Liver (tissue), 9 donors: Measurements from ENCODE around the gene BICRA. TPM values are rescaled to one million over a fixed set of nuclear protein-coding genes. Genes with fewer than 3 reads are reported as not detected.

Source experiments
- DNase-seq: peaks from one replicate; pipeline ENCODE4 v3.0.0-alpha.2; 2017; ENCODE audit warnings: low spot score
- H3K27ac ChIP-seq, 2 donors: one replicate each; pipeline ENCODE4 v1.7.0; 2013; ENCODE audit warnings: inconsistent platforms in 2 of 2, low read length in 2 of 2, control low read depth in 1 of 2, low read depth in 1 of 2, mild to moderate bottlenecking in 1 of 2
- H3K27me3 ChIP-seq, 4 donors: one replicate each; pipeline versions ENCODE4 v1.6.1 to v1.7.0; 2013; ENCODE audit warnings: low read length in 3 of 4, inconsistent platforms in 1 of 4, mild to moderate bottlenecking in 1 of 4, moderate library complexity in 1 of 4; ENCODE audit not compliant: control insufficient read depth in 4 of 4, insufficient read depth in 4 of 4
- H3K36me3 ChIP-seq, 4 donors: one replicate each; pipeline versions ENCODE4 v1.6.1 to v1.7.0; 2013; ENCODE audit warnings: low read length in 3 of 4, mild to moderate bottlenecking in 3 of 4, low read depth in 1 of 4, moderate library complexity in 1 of 4; ENCODE audit not compliant: control insufficient read depth in 4 of 4, insufficient read depth in 3 of 4
- H3K4me1 ChIP-seq, 4 donors: one replicate each; pipeline versions ENCODE4 v1.6.1 to v1.7.0; 2013; ENCODE audit warnings: low read length in 3 of 4, mild to moderate bottlenecking in 3 of 4, moderate library complexity in 1 of 4; ENCODE audit not compliant: control insufficient read depth in 4 of 4, insufficient read depth in 4 of 4
- H3K4me3 ChIP-seq, 3 donors: one replicate each; pipeline versions ENCODE4 v1.6.1 to v1.7.0; 2013; ENCODE audit warnings: low read length in 3 of 3, control low read depth in 1 of 3, low read depth in 1 of 3, mild to moderate bottlenecking in 1 of 3
- H3K9ac ChIP-seq, 2 donors: one replicate each; pipeline ENCODE4 v1.7.0; 2013; ENCODE audit warnings: low read length in 2 of 2, mild to moderate bottlenecking in 2 of 2, moderate library complexity in 2 of 2, control low read depth in 1 of 2, low read depth in 1 of 2
- H3K9me3 ChIP-seq, 4 donors: one replicate each; pipeline versions ENCODE4 v1.6.1 to v1.7.0; 2013; ENCODE audit warnings: low read length in 3 of 4; ENCODE audit not compliant: control insufficient read depth in 4 of 4
- ATF3 ChIP-seq: IDR thresholded peaks from 2 replicates; pipeline ENCODE4 v1.6.1; 2016; ENCODE audit warnings: antibody characterized with exemption
- EGR1 ChIP-seq, 2 donors: IDR thresholded peaks; 2 replicates each; pipeline ENCODE4 v1.6.1; 2016 to 2018; ENCODE audit warnings: antibody characterized with exemption in 2 of 2, low read depth in 2 of 2
- FOXA1 ChIP-seq: IDR thresholded peaks from 2 replicates; pipeline ENCODE4 v1.6.1; 2016; ENCODE audit warnings: antibody characterized with exemption
- FOXA2 ChIP-seq: IDR thresholded peaks from 2 replicates; pipeline ENCODE4 v1.6.1; 2016; ENCODE audit warnings: antibody characterized with exemption
- GABPA ChIP-seq, 2 donors: IDR thresholded peaks in 1 of 2; conservative IDR thresholded peaks in 1 of 2; 2 replicates each; pipeline ENCODE4 v1.6.1; 2016; ENCODE audit warnings: antibody characterized with exemption in 2 of 2, mild to moderate bottlenecking in 1 of 2, moderate library complexity in 1 of 2
- JUND ChIP-seq, 2 donors: IDR thresholded peaks; 2 replicates each; pipeline ENCODE4 v1.6.1; 2016; ENCODE audit warnings: antibody characterized with exemption in 2 of 2
- MAX ChIP-seq: IDR thresholded peaks from 2 replicates; pipeline ENCODE4 v1.6.1; 2016; ENCODE audit warnings: antibody characterized with exemption
- RAD21 ChIP-seq, 2 donors: IDR thresholded peaks; 2 replicates each; pipeline ENCODE4 v1.6.1; 2016; ENCODE audit warnings: antibody characterized with exemption in 2 of 2, mild to moderate bottlenecking in 2 of 2
- REST ChIP-seq: IDR thresholded peaks from 2 replicates; pipeline ENCODE4 v1.6.1; 2016; ENCODE audit warnings: antibody characterized with exemption, mild to moderate bottlenecking
- RXRA ChIP-seq, 2 donors: IDR thresholded peaks; 2 replicates each; pipeline ENCODE4 v1.6.1; 2017 to 2018; ENCODE audit warnings: antibody characterized with exemption in 2 of 2, mild to moderate bottlenecking in 1 of 2
- SP1 ChIP-seq: IDR thresholded peaks from 2 replicates; pipeline ENCODE4 v1.6.1; 2018; ENCODE audit warnings: antibody characterized with exemption, mild to moderate bottlenecking
- TAF1 ChIP-seq: conservative IDR thresholded peaks from 2 replicates; pipeline ENCODE4 v1.6.1; 2016; ENCODE audit warnings: antibody characterized with exemption, mild to moderate bottlenecking
- YY1 ChIP-seq: IDR thresholded peaks from 2 replicates; pipeline ENCODE4 v1.6.1; 2016; ENCODE audit warnings: antibody characterized with exemption, mild to moderate bottlenecking
- WGBS: extraction: QIAGEN DNeasy Blood & Tissue Kit; methylation state at CpG from one replicate; pipeline ENCODE4 v1.1.7; 2013; 5-methylcytosine and 5-hydroxymethylcytosine counted together
- polyA plus RNA-seq, 2 donors: library from polyadenylated mRNA; stranded (reverse) in 1 of 2; unstranded in 1 of 2; fragments of 200-250 nt in 1 of 2; fragments of >200 nt in 1 of 2; fragmentation: Nextera tagmentation in 1 of 2; extraction: Ambion mirVana in 1 of 2; gene quantifications; one replicate each; pipeline versions ENCODE4 v1.2.1 to v1.2.3, GENCODE V29; 2013 to 2015
- total RNA-seq, 2 donors: library from RNA; depleted of rRNA; stranded (reverse); fragments of >200 nt; gene quantifications; one replicate each; pipeline ENCODE4 v1.2.3, GENCODE V29; 2014
- donor health status: healthy.
- donor health status: healthy.
- donor health status: healthy.
- donor health status: healthy.
- donor health status: healthy.

Gene BICRA
- total and polyA plus RNA-seq, 4 donors = 0.63 to 8.9 (median 3.0) TPM

- peak; percentile 15 for TF ChIP-seq YY1
- TF ChIP-seq FOXA2 = no peak
- TF ChIP-seq JUND (IDR thresholded peaks at IDR 0.05) = no peak
- TF ChIP-seq SP1 = no peak
These were observed 35.6 kb upstream of the BICRA start, which contains the start of gene ZNF541 for GRCh38 chr19:47573071-47574026. TSS of gene ZNF541 (minus strand) at chr19:47573148. CDS start at chr19:47555856, 17,292 bp downstream.

GRCh38 chr19:47580397-47580796, 28.5 kb upstream of the BICRA start:
- 82% methylated on average over 3 of the region's 3 CpGs for WGBS

More at GRCh38 chr19:47573071-47574026, 35.6 kb upstream of the BICRA start, which contains the start of gene ZNF541:
- WGBS = 25% methylated on average over 89 of the region's 89 CpGs
- Histone ChIP-seq H3K9ac (no peak within 1 kb of the TSS), H3K27me3 (no peaks in the 10 kb centered on the region), H3K4me1 (peaks cover 0 to 6% (median 0%) of the 10 kb centered on the region in 4 donors), H3K27ac (no peak within 1 kb of the TSS), H3K4me3 (peak within 1 kb of the TSS in 2 of 3 donors; percentile 22 to 41), H3K36me3 (no peaks in the 10 kb centered on the region), H3K9me3 (no peaks in the 10 kb centered on the region)
- peak; percentile 38 for DNase-seq

GRCh38 chr19:47581605-47582319, 27.2 kb upstream of the BICRA start:
- 71% methylated on average over 6 of the region's 6 CpGs for WGBS

More at GRCh38 chr19:47580397-47580796, 28.5 kb upstream of the BICRA start:
- Histone ChIP-seq H3K4me1 (no peaks in the 10 kb centered on the region), H3K27me3 (no peaks in the 10 kb centered on the region), H3K9me3 (no peaks in the 10 kb centered on the region), H3K4me3 (no peak overlapping the region), H3K36me3 (no peaks in the 10 kb centered on the region), H3K27ac (no peak overlapping the region), H3K9ac (no peak overlapping the region)
- no peak for DNase-seq
- TF ChIP-seq RAD21 (IDR thresholded peaks at IDR 0.05) (no peak), MAX (no peak), FOXA1 (no peak), TAF1 (no peak), FOXA2 (no peak), RXRA (IDR thresholded peaks at IDR 0.05) (no peak), EGR1 (IDR thresholded peaks at IDR 0.05; ENCODE audit: low read depth in 2 of 2) (no peak), GABPA (IDR thresholded peaks at IDR 0.05 in 1 of 2, conservative IDR thresholded peaks at IDR 0.05 in 1 of 2) (no peak), ATF3 (no peak)

More at GRCh38 chr19:47581605-47582319, 27.2 kb upstream of the BICRA start:
- Histone ChIP-seq H3K36me3 (no peaks in the 10 kb centered on the region), H3K4me3 (no peak overlapping the region), H3K9ac (no peak overlapping the region), H3K27me3 (no peaks in the 10 kb centered on the region), H3K9me3 (peaks cover 0 to 6% (median 3%) of the 10 kb centered on the region in 4 donors), H3K4me1 (no peaks in the 10 kb centered on the region), H3K27ac (no peak overlapping the region)
- no peak for DNase-seq
- TF ChIP-seq SP1 (no peak), TAF1 (no peak), YY1 (no peak), REST (no peak), JUND (IDR thresholded peaks at IDR 0.05) (no peak), MAX (no peak)
